Activated T-cell treated with anti-CD3 and anti-CD28 coated beads, Interleukin-2, amount 50 U/mL, for 72 hours (primary cell): ENCODE data around the gene STEAP1B. TPM values are rescaled to one million over a fixed set of nuclear protein-coding genes. Genes with fewer than 3 reads are reported as not detected.

ENCODE experiments used
- ATAC-seq, 2 donors: fragments of 150-1000 bp; cut with Tn5 transposase; replicated peaks in 1 of 2; 2 replicates each; pipeline ENCODE4 v1.10.0; 2021; ENCODE audit warnings: moderate library complexity in 2 of 2, mild to moderate bottlenecking in 1 of 2
- DNase-seq, 2 donors: peaks; one replicate each; pipeline ENCODE4 v3.0.0; 2021 to 2022; ENCODE audit warnings: mixed read lengths in 1 of 2
- H3K27ac Mint-ChIP-seq: one replicate; pipeline ENCODE4 v1.8.0; 2022; ENCODE audit warnings: mild to moderate bottlenecking, moderate library complexity, mixed read lengths
- H3K27me3 Mint-ChIP-seq: one replicate; pipeline ENCODE4 v1.8.0; 2022; ENCODE audit warnings: low read depth, mixed read lengths
- H3K36me3 Mint-ChIP-seq, 2 donors: one replicate each; pipeline ENCODE4 v1.8.0; 2022; ENCODE audit warnings: mixed read lengths in 2 of 2, mild to moderate bottlenecking in 1 of 2; ENCODE audit not compliant: insufficient read depth in 2 of 2
- H3K4me1 Mint-ChIP-seq: one replicate; pipeline ENCODE4 v1.8.0; 2022; ENCODE audit warnings: low read depth, mixed read lengths
- H3K4me3 Mint-ChIP-seq, 2 donors: one replicate each; pipeline ENCODE4 v1.8.0; 2022; ENCODE audit warnings: mild to moderate bottlenecking in 2 of 2, mixed read lengths in 2 of 2, moderate library complexity in 2 of 2
- H3K9me3 Mint-ChIP-seq, 2 donors: one replicate each; pipeline ENCODE4 v1.8.0; 2022; ENCODE audit warnings: mixed read lengths in 2 of 2
- total RNA-seq, 2 donors: library from RNA; stranded (reverse); gene quantifications; one replicate each; pipeline ENCODE4 v1.2.3, GENCODE V29; 2022

STEAP1B gene
- total RNA-seq, 2 donors from 2014 or later = 0.39 TPM; not detected in 1

DNA sequence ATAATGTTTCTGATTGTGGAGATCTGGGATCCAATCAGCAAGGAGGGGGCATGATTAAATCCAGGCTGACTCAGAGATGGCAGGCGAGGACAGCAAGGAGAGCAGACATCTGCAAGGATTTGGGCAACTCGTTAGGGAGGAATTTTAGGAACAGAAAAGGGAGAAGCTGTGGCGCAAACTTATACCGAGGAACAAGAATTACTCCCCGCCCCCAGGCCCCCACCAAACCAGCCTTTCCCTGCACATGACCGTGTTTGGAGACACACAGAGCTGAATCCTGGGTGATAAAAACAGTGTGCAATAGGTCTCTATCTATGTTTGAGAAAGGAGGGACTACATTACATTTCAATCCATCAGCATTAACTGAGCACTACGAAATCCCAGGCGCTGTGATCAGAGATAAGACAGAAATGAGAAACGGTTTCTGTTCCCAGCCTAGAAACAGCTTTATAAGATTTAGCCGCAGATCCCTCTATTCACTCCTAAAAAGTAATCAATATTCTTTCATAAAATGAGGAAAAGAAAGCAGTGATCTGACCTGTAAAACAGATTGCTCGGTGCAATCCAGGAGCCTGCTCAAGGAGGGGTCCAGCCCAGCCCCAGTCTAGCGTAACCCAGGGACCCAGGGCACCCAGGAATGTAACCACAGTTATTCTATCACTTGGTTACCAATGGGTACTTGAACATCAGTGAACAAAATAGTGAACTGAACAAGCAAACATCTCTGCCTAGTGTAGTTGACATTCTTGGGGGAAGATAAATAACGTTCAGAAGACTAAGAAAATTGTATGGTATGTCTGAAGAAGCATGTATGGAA is 105.9 kb downstream of the STEAP1B start:
- H3K4me3 Mint-ChIP-seq = no peak overlapping the region
- no peak for ATAC-seq
- no peak for DNase-seq
- H3K4me1 Mint-ChIP-seq = no peaks in the 10 kb centered on the region
- no peaks in the 10 kb centered on the region for H3K9me3 Mint-ChIP-seq
- H3K27me3 Mint-ChIP-seq = no peaks in the 10 kb centered on the region
- no peaks in the 10 kb centered on the region for H3K36me3 Mint-ChIP-seq
- no peak overlapping the region for H3K27ac Mint-ChIP-seq

DNA sequence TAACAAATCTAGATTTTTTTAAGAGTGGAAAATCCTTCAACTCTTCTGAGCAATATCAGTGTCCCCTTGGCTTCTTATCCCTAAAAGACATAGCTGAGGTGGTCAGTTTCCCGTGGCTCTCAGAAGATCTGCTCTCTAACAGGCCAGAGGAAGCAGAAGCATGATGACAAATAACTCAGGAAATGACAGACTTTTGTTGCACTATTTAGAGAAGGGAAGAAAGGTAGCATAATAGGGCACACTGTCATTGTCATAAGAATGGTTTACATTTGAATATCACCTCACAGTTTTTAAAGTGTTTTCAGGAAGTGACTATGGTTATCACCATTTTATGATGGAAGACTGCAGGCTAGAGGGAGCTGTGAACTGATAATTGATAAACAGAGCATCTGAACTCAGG is 109.5 kb downstream of the STEAP1B start:
- Mint-ChIP-seq H3K27ac (no peak overlapping the region), H3K4me1 (no peaks in the 10 kb centered on the region), H3K36me3 (no peaks in the 10 kb centered on the region), H3K27me3 (peaks cover 5% of the 10 kb centered on the region), H3K9me3 (no peaks in the 10 kb centered on the region), H3K4me3 (no peak overlapping the region)
- DNase-seq (no peak), ATAC-seq (peak in 1 of 2 donors; percentile 36)

DNA sequence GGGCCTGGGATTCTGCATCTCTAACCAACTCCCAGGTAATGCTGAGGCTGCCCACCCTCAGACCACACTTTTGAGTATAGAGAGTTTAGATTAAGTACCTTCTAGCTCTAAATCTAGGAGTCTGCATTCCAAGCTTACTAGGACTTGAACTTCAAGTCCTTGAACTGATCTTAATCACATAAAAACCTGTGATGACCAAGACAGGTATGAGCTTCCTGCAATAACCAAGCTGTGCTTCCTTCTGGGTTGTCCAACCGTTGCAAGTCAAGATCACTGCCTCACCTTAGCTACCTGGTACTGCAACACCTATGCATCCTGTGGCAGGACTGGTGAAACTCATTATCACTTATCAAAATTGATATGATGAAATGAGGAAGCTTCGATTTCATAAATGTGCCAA is 110.1 kb downstream of the STEAP1B start:
- DNase-seq = no peak
- no peak overlapping the region for H3K27ac Mint-ChIP-seq

DNA sequence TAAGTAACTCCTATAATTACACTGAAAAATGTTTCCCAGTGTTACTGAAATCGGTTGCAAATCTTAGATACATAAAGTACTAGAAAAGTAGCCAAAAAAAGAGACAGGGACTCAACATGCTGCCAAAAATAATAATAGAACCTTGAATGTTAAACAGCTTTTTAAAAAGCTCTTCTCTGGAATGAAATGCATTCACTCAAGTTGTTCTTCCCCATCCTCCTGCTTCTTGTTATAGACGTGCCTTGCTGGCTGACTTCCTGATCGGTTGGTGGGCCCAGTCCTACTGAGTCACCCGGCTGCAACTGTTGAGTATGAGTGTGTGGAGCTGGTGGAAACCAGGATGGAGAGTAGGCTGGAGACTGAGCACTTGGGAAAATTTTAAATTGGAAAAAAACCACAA is 112.4 kb downstream of the STEAP1B start:
- Mint-ChIP-seq H3K4me1 (no peaks in the 10 kb centered on the region), H3K27ac (no peak overlapping the region), H3K27me3 (peaks cover 11% of the 10 kb centered on the region), H3K36me3 (no peaks in the 10 kb centered on the region), H3K9me3 (no peaks in the 10 kb centered on the region), H3K4me3 (no peak overlapping the region)
- no peak for DNase-seq
- no peak for ATAC-seq

More for the DNA sequence above, 110.1 kb downstream of the STEAP1B start:
- peaks cover 11% of the 10 kb centered on the region for H3K27me3 Mint-ChIP-seq
- no peaks in the 10 kb centered on the region for H3K9me3 Mint-ChIP-seq
- no peak for ATAC-seq
- H3K36me3 Mint-ChIP-seq = no peaks in the 10 kb centered on the region
- H3K4me3 Mint-ChIP-seq = no peak overlapping the region
- no peaks in the 10 kb centered on the region for H3K4me1 Mint-ChIP-seq

DNA sequence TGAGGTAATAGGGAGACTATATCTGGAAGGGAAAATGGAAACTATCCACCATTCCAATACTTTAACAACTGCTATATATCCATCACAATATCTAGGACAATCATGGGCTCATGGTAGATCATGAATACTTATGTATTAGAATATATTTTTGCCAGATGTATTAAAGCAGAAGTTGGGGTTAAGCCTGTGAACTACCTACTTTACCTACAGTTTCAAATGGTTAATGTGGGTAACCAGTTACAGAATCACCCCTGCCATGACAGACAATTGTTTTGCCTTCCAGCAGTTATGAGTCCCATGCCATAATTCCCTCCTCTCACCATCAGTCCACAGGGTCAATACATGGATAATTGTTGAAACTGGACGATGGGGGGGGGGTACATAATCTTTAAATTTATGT is 113.1 kb downstream of the STEAP1B start:
- no peak for ATAC-seq
- no peaks in the 10 kb centered on the region for H3K9me3 Mint-ChIP-seq
- H3K36me3 Mint-ChIP-seq = no peaks in the 10 kb centered on the region

DNA sequence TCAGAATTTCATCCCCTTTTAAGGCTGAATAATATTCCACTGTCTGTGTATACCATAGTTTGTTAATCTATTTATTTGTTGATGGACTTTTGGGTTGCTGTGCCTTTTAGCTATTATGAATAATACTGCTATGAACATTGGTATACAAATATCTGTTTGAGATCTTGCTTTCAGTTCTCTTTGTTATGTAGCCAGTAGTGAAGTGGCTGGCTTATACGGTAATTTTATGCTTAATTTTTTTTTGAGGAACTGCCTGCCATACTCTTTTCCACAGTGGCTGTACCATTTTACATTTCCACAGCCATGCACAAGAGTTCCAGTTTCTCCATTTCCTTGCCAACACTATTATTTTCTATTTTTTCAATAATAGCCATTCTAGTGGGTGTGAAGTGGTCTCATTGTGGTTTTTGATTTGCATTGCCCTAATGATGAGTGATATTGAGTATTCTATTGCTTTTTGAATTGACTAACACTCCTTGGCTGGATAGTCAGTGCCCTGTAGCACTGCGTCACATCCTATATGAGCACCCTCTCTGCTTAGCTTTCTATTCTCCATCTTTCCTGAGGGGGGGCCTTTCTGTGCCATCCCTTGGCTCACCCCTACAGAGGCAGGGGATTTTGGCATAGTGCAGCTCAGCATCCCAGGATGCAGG is 113.7 kb downstream of the STEAP1B start:
- no peaks in the 10 kb centered on the region for H3K36me3 Mint-ChIP-seq
- DNase-seq = no peak
- H3K27ac Mint-ChIP-seq = no peak overlapping the region
- H3K4me3 Mint-ChIP-seq = no peak overlapping the region
- no peaks in the 10 kb centered on the region for H3K4me1 Mint-ChIP-seq
- ATAC-seq = no peak
- peaks cover 11% of the 10 kb centered on the region for H3K27me3 Mint-ChIP-seq
- no peaks in the 10 kb centered on the region for H3K9me3 Mint-ChIP-seq

More for the DNA sequence above, 113.1 kb downstream of the STEAP1B start:
- Mint-ChIP-seq H3K4me3 (no peak overlapping the region), H3K27ac (no peak overlapping the region), H3K27me3 (peaks cover 11% of the 10 kb centered on the region), H3K4me1 (no peaks in the 10 kb centered on the region)
- DNase-seq = no peak

DNA sequence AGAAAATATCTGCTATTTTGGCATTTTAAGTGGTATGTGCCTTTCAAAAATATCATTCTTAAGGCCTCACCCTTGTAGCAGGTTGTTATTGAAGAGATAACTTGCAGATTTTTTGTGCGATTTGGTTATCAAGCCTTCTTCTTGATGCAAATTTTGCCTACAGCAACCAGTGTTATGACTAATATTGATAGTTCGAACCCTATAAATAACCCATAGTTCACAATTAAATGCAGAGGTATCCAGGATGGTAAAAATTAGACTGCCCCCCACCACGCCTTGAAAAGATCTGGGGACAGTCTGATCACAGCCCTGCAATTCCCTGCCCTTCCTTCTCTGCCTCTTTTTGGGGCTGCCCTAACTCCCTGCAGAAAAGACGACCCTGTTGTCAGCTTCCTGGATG is 114.7 kb downstream of the STEAP1B start:
- Mint-ChIP-seq H3K4me1 (no peaks in the 10 kb centered on the region), H3K27me3 (peaks cover 11% of the 10 kb centered on the region), H3K4me3 (no peak overlapping the region)

DNA sequence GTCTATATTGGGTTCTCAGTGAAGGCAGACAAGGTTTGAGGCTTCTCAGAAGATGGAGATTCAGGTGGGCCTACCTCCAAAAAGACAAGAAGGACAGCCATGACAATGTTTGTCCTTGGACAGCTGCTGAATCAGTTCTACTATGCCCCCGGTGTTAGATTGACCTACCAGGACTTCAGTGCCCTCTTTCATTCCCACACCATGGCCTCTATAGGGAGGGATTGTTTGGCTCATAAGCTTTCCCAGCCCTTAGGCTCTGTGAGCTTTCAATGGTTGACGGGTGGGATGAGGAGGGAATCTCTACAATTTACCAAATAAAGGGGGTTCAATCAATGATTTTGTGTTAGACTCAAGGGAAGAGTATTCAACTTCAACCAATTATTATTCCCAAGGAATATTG is 119.7 kb downstream of the STEAP1B start:
- H3K36me3 Mint-ChIP-seq = no peaks in the 10 kb centered on the region
- DNase-seq (no peak), ATAC-seq (no peak)
- no peak overlapping the region for H3K27ac Mint-ChIP-seq
- H3K4me1 Mint-ChIP-seq = no peaks in the 10 kb centered on the region
- no peaks in the 10 kb centered on the region for H3K9me3 Mint-ChIP-seq
- no peak overlapping the region for H3K4me3 Mint-ChIP-seq
- peaks cover 10% of the 10 kb centered on the region for H3K27me3 Mint-ChIP-seq

More for the DNA sequence above, 114.7 kb downstream of the STEAP1B start:
- ATAC-seq = no peak
- Mint-ChIP-seq H3K36me3 (no peaks in the 10 kb centered on the region), H3K27ac (no peak overlapping the region), H3K9me3 (no peaks in the 10 kb centered on the region)
- no peak for DNase-seq

DNA sequence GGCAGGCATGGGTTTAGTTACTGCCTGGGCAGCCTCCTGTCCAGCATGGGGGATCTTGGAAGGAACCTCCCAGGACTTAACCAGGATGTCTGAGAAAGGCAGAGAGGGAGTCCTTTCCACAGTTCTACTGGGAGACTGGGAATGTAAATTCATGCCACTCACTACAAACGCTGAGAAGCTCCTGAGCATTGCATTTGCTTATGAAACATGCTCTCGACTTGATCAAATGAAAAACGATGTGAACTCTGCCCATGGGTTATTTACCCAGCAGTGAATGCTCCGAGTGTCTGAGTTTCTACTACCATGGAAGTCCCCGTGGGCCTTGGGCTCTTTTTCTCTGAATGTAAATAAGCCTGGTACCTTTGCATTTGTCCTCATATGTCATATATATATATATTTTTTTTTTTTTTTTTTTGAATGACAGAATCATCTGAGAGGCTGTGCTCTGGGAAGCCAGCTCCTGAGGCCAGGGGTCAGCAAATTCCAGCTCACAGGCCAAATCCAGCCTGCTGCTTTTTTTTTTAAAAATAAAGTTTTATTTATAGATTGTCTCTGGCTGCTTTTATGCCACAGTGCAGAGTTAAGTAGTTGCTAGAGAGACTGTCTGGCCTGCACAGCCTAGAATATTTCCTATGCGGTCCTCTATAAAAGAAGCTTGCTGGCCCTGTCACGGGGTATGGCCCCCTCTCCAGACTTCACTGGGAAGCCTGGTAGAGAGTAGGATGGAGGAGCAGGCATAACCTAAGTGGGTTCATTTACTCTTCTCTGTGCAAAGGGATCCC is 121.6 kb downstream of the STEAP1B start:
- H3K36me3 Mint-ChIP-seq = no peaks in the 10 kb centered on the region
- H3K4me1 Mint-ChIP-seq = no peaks in the 10 kb centered on the region
- ATAC-seq (no peak), DNase-seq (no peak)
- no peak overlapping the region for H3K27ac Mint-ChIP-seq
- H3K27me3 Mint-ChIP-seq = peaks cover 6% of the 10 kb centered on the region
- H3K9me3 Mint-ChIP-seq = no peaks in the 10 kb centered on the region
- no peak overlapping the region for H3K4me3 Mint-ChIP-seq

DNA sequence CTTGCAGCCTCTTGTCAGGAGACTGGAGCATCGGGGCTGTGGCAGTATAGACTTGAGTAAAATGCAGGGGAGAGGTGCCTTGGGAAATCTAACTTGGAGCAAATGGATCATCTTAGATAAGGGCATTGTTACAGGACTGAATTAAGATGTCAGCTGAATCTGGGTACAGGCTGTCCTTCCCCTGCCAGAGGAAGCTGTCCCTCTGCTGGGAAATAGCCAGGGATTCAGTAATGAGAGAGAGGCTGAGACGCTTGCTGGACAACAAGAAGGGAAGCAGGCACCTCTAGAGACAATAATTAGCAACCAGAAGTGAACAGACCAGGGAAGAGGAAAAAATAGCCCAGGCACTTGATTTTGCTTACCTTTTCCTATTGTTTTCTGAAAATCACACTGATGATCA is 122.3 kb downstream of the STEAP1B start:
- Mint-ChIP-seq H3K27ac (no peak overlapping the region), H3K36me3 (no peaks in the 10 kb centered on the region), H3K27me3 (peaks cover 6% of the 10 kb centered on the region), H3K4me1 (no peaks in the 10 kb centered on the region), H3K4me3 (no peak overlapping the region), H3K9me3 (no peaks in the 10 kb centered on the region)
- no peak for ATAC-seq
- DNase-seq = no peak

DNA sequence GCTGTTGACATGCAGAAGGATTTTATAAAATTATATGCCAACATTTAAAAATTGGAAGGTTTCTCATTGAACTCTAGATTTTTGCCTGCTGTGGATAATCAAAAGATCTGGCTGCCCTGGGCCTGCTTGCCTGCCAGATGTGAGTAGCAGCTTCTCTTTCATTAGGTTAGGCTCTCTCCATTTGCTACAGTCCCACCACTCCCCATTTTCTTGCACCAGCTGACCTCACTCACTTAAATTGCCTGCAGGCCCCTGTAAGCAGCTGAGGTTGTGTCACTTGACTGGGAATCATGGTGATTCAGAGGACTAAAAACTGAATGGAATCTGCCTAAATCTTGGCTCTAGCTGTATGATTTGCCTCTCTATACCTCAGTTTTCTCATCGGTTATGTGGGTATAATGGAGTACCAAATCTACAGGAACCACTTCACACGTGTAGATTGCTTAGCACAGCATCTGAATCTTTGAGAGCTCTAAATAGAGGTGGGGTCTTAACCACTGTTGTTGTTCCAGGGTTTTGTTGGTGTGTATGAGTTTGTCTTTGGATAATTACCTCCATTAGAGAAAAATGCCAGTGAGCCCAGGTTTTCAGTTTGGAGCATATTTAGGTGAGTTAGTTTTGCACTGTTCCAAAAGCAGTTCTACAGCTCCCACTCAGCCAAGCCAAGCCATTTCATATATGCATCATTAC is 124.5 kb downstream of the STEAP1B start:
- no peaks in the 10 kb centered on the region for H3K9me3 Mint-ChIP-seq

DNA sequence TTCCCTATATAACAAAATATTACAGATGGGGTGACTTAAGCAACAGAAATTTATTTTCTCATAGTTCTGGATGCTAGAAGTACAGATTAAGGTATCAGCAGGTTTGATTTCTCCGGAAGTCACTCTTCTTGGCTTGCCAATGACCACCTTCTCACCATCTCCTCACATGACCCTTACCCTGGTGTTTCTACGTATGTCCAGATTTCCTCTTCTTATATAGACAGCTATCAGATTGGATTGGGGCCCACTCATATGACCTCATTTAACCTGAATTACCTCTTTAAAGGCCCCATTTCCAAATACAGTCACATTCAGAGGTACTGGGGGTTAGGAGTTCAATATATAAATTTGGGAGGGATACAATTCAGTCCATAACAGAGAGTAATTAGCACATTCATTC is 126.1 kb downstream of the STEAP1B start:
- Mint-ChIP-seq H3K4me3 (no peak overlapping the region), H3K9me3 (no peaks in the 10 kb centered on the region), H3K27ac (no peak overlapping the region), H3K4me1 (no peaks in the 10 kb centered on the region), H3K36me3 (no peaks in the 10 kb centered on the region), H3K27me3 (peaks cover 5% of the 10 kb centered on the region)
- DNase-seq = no peak
- no peak for ATAC-seq

More for the DNA sequence above, 124.5 kb downstream of the STEAP1B start:
- H3K4me3 Mint-ChIP-seq = no peak overlapping the region
- no peak for ATAC-seq
- no peaks in the 10 kb centered on the region for H3K36me3 Mint-ChIP-seq
- no peak for DNase-seq
- H3K27ac Mint-ChIP-seq = no peak overlapping the region
- H3K4me1 Mint-ChIP-seq = no peaks in the 10 kb centered on the region
- peaks cover 6% of the 10 kb centered on the region for H3K27me3 Mint-ChIP-seq

DNA sequence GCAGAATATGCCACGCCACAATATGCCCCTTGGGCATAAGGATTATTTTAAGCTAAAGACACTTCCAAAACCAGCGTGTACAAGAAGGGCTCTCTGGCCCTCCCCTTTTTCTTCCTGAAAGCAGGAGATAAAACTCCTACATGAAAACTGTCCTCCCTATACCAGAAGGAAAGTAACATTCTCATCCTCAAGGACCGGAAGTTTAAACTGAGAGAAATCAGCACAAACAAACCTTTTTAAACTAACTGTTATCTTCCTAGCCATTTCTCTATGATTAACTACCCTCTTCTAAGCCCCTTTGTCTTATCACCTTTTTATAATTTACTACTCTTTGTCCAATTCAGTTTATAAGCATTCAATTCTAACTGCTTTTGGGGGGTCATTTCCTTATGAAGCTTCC is 126.6 kb downstream of the STEAP1B start:
- H3K27ac Mint-ChIP-seq = no peak overlapping the region
- no peak overlapping the region for H3K4me3 Mint-ChIP-seq
- no peaks in the 10 kb centered on the region for H3K9me3 Mint-ChIP-seq
- DNase-seq (no peak), ATAC-seq (no peak)
- H3K36me3 Mint-ChIP-seq = no peaks in the 10 kb centered on the region
- no peaks in the 10 kb centered on the region for H3K4me1 Mint-ChIP-seq
- peaks cover 5% of the 10 kb centered on the region for H3K27me3 Mint-ChIP-seq
